Bronchial epithelial cell (primary cell): ENCODE results near the gene DHDDS. TPM values are rescaled to one million over a fixed set of nuclear protein-coding genes. Genes with fewer than 3 reads are reported as not detected.
A peak's percentile ranks its signal among the peaks of the same experiment; 100 is the strongest.

Experiments used
- DNase-seq: peaks from one replicate; pipeline ENCODE4 v3.0.0-alpha.2; 2010; ENCODE audit warnings: low read depth
- FAIRE-seq: peaks from 2 replicates; lab custom pipeline; 2011; peaks lifted over from hg19 to GRCh38; lab: Jason Lieb, UNC
- H3K27me3 ChIP-seq: 2 replicates; pipeline ENCODE4 v1.5.1; 2011; ENCODE audit warnings: low read length; ENCODE audit not compliant: control insufficient read depth, insufficient read depth
- H3K36me3 ChIP-seq: 2 replicates; pipeline ENCODE4 v1.5.1; 2011; ENCODE audit warnings: low read length; ENCODE audit not compliant: control insufficient read depth, insufficient read depth
- H3K4me3 ChIP-seq: 2 replicates; pipeline ENCODE4 v1.5.1; 2011; ENCODE audit warnings: mild to moderate bottlenecking, low read depth, low read length, control low read depth
- total RNA-seq: library from RNA; depleted of rRNA; stranded (reverse); fragments of >200 nt; gene quantifications from 2 replicates; pipeline ENCODE4 v1.2.1, GENCODE V29; 2014
- TF ChIP-seq, protein P1 (sequence below): IDR thresholded peaks from 2 replicates; pipeline ENCODE4 v1.5.1; 2011; ENCODE audit warnings: mild to moderate bottlenecking, moderate library complexity, low read length, control low read depth, inconsistent platforms; ENCODE audit not compliant: insufficient read depth, severe bottlenecking

The DHDDS gene
- total RNA-seq, 1 donor from 2014 or later = 55.3 TPM

DNA sequence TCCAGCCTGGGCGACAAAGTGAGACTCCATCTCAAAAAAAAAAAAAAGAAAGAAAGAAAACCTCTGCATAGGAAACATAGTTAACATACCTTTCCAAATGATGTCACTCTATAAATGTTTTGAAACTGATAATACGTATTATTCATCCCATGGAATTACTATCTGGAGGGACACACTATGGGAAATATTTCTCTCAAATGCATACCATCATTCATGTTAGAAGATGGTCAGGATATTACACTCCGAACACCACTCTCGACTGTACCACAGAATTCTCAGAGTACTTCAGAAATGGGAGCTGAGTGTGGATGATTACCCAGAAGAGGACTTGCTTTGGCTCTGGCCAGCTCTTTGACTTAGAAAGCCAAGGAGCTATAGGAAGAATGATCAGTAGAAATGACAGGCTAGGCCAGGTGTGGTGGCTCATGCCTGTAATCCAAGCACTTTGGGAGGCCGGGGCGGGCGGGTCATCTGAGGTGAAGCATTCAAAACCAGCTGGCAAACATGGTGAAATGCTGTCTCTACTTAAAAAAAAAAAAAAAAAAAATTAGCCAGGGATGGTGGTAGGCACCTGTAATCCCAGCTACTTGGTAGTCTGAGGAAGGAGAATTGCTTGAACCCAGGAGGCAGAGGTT lies 26.7 kb upstream of the DHDDS start:
- TF ChIP-seq, protein P1, sequence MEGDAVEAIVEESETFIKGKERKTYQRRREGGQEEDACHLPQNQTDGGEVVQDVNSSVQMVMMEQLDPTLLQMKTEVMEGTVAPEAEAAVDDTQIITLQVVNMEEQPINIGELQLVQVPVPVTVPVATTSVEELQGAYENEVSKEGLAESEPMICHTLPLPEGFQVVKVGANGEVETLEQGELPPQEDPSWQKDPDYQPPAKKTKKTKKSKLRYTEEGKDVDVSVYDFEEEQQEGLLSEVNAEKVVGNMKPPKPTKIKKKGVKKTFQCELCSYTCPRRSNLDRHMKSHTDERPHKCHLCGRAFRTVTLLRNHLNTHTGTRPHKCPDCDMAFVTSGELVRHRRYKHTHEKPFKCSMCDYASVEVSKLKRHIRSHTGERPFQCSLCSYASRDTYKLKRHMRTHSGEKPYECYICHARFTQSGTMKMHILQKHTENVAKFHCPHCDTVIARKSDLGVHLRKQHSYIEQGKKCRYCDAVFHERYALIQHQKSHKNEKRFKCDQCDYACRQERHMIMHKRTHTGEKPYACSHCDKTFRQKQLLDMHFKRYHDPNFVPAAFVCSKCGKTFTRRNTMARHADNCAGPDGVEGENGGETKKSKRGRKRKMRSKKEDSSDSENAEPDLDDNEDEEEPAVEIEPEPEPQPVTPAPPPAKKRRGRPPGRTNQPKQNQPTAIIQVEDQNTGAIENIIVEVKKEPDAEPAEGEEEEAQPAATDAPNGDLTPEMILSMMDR = no peak
- Histone ChIP-seq H3K4me3 (no peak overlapping the region), H3K36me3 (no peaks in the 10 kb centered on the region), H3K27me3 (peaks cover 8% of the 10 kb centered on the region)
- FAIRE-seq (no peak), DNase-seq (peak; percentile 25)

DNA sequence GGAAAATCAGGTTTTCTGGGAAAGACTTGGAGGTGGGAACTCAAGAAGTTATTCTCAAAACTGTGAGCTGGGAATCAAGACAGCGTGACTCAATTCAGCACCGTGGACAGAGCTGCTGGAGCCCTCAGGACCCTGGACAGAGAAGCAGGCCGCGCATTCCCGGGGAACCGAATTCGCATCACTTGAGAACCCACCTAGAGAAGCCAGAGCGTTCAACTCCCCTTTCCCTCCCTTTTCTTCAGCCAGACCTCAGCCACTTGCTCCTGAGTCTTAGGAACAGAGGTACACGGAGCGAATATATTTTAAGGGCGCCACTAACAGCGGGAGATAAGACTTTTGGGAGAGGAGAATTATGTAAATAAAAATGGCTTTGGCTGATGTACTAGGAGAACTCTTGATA lies 23.5 kb upstream of the DHDDS start:
- Histone ChIP-seq H3K27me3 (peaks cover 34% of the 10 kb centered on the region), H3K36me3 (no peaks in the 10 kb centered on the region), H3K4me3 (no peak overlapping the region)
- no peak for FAIRE-seq
- DNase-seq = peak; percentile 50
- TF ChIP-seq, protein P1 = no peak

DNA sequence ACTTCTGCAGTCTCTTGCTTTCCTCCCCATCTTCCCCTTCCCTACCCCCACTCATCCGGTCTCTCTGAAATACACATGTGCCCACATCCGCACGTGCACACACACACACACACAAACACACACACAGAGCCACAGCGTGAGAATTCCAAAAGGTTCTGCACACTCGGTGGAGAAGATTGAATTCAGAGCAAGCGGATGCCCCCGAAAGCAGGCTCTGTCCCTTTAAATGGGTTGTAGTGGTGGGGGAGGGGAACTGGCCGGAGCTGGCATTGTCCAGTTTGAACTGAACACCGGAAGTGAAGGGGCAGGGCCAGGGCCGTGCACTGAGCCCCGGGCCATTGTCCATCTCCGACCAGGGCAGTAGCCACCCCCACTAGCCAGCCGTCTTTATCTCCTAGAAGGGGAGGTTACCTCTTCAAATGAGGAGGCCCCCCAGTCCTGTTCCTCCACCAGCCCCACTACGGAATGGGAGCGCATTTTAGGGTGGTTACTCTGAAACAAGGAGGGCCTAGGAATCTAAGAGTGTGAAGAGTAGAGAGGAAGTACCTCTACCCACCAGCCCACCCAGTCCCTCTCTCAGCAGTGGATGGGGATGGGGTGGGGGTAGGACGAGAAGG lies 22.8 kb upstream of the DHDDS start:
- Histone ChIP-seq H3K4me3 (no peak overlapping the region), H3K27me3 (peaks cover 34% of the 10 kb centered on the region), H3K36me3 (no peaks in the 10 kb centered on the region)
- DNase-seq (no peak), FAIRE-seq (no peak)
- TF ChIP-seq, protein P1 = no peak

DNA sequence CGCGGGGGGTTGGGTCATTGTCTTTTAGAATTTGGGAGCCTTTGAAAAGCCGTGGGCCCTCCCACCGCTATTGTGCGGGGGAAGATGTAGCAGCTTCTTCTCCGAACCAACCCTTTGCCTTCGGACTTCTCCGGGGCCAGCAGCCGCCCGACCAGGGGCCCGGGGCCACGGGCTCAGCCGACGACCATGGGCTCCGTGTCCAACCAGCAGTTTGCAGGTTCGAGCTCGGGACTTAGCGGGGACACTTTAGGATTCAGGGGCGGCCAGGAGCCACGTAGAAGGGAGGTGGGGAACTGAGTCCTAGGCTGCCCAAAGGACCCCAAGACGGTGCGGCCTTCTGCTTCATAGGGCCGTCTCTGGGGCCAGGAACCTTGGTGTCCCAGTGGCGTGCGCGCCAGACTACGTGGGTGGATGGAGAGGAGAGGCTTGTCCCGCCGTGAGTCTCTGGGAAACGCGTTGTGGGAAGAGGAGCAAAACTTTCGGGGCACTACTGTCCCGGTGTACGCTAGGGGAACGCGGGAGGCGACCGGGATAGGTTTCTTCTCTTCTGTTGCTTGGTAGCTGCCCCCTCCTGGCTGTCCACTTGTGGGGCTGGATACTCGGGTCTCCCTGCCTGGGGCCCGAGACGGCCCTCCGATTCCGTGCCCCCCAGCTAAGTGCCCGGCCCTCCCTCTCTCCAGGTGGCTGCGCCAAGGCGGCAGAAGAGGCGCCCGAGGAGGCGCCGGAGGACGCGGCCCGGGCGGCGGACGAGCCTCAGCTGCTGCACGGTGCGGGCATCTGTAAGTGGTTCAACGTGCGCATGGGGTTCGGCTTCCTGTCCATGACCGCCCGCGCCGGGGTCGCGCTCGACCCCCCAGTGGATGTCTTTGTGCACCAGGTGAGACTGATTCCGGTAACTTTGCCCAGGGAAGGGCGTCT lies 21.2 kb upstream of the DHDDS start, which contains the start of gene LIN28A:
Gene LIN28A (plus strand): TSS at position 112 of the 918 bp plus-strand sequence. CDS start 75 bp downstream, at position 187.
- H3K4me3 ChIP-seq = no peak within 1 kb of the TSS
- no peak for DNase-seq
- TF ChIP-seq, protein P1 = no peak
- no peak for FAIRE-seq
- H3K36me3 ChIP-seq = no peaks in the 10 kb centered on the region
- peaks cover 41% of the 10 kb centered on the region for H3K27me3 ChIP-seq

DNA sequence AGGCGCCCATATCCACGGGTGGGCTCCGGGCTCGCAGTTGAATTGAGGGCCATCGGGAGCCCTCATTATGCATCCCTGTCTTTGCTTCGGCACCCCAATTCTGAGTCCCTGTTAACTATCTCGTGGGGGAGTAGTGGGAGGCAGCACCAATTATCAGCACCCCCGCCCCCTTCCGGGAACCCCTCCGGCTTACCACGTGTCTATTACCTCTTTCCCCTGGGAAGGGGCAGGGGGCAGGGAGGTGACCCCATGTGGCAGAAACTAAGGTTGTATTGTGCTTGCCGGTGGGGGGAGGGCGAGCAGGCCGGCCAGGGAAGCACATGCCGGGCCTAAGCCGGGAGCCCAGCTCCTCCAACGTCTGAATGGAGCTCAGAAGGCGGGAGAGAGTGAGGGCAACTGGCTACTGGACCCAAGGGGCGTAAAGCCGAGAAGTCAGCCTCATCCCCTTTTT lies 20.5 kb upstream of the DHDDS start:
- TF ChIP-seq, protein P1 = no peak
- Histone ChIP-seq H3K27me3 (peaks cover 43% of the 10 kb centered on the region), H3K4me3 (no peak overlapping the region), H3K36me3 (no peaks in the 10 kb centered on the region)
- DNase-seq (no peak), FAIRE-seq (no peak)
